ENCODE results near the gene NGDN.

NGDN gene

GRCh38 chr14:23478109-23478759, 8.7 kb downstream of the NGDN start:
- DNase-seq, result peak; percentile 78

GRCh38 chr14:23481362-23481970, 12.0 kb downstream of the NGDN start:
- no peak for DNase-seq

GRCh38 chr14:23481979-23482822, 12.7 kb downstream of the NGDN start:
- DNase-seq, result no peak

- DNase-seq, result no peak
These were observed 13.3 kb downstream of the NGDN start for GRCh38 chr14:23482823-23483148.

GRCh38 chr14:23483236-23483854, 13.8 kb downstream of the NGDN start:
- DNase-seq, result no peak

- no peak for DNase-seq
These were observed 15.8 kb downstream of the NGDN start for GRCh38 chr14:23485326-23485725.

DNA sequence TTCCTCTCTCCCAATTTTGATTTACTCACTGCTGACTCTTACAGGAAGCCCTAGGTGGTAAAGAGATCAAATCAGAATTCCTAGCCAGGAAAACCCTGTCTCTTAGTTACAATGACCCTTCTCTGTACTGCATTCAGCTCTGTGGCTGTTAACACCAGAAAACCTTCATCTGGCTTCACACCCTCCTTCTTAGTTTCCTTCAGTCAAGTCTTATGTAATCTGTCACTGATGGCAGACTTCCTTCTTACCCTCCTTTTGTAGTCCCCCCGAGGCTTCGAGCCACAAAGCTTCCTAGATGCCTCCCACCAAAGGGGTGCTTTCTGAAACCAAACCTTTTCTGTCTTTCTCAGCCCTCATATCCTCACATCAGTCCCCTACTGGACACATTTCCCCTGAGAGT, 16.5 kb downstream of the NGDN start:
- no peak for DNase-seq

DNA sequence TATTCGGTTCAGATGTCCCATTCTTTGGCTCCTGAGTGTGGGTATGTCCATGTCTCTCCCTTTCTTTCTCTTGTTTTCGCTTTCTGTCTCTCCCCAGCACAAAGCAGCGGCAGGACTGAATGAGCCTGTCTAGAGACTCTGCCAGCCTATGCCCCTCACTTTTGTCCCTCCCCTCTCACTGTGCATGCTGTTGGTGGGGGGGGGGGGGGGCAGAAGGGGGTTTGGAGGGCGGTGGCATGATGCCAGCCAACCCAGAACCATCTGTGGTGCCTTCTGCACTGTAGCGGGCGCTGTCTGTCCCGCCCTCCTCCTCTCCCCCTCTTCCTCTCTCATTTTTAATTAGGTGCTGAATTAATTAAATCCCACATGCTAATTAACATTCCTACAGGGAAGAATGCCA, 17.7 kb downstream of the NGDN start:
- DNase-seq, result no peak

- no peak for DNase-seq
These were observed 23.2 kb downstream of the NGDN start for GRCh38 chr14:23492618-23493272.

DNA sequence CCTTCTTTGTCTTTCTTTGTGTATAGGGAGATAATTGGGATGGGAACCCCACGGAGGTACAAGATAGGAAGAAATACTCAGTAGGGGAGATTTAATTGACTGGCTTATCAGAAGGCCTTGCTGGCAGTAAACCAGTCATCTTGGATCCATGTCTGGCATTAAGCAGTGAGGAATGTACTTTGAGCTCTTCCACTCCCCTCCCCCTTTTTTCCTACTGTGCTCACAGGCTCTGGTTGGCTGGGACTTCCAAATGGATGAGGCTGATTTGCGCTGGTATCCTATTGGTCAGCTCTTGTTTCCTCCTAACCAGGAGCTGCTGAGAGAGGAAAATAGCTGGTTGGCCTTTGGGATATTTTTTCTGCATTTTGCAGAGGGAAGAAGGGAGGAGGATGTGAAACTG, 24.7 kb downstream of the NGDN start:
- DNase-seq, result no peak

DNA sequence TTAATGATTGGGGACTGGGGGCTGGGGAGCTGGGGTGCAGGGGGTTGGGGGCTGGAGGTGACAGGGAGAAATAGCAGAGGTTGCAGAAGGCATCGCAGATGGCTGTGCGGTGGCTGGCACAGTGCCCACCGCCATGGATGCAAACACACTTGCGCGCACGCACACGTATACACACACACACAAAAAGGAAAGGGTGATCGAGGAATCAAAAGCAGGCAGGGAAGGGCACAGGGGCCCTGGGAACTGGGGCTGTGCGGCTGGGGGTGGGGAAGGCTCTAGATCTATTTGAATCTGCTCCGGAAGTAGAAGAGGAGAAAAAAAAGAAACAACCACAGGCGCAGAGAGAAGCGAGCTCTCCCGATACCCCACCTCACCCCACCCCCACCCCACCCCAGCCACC, 42.7 kb downstream of the NGDN start:
- DNase-seq, result peak; percentile 40

DNA sequence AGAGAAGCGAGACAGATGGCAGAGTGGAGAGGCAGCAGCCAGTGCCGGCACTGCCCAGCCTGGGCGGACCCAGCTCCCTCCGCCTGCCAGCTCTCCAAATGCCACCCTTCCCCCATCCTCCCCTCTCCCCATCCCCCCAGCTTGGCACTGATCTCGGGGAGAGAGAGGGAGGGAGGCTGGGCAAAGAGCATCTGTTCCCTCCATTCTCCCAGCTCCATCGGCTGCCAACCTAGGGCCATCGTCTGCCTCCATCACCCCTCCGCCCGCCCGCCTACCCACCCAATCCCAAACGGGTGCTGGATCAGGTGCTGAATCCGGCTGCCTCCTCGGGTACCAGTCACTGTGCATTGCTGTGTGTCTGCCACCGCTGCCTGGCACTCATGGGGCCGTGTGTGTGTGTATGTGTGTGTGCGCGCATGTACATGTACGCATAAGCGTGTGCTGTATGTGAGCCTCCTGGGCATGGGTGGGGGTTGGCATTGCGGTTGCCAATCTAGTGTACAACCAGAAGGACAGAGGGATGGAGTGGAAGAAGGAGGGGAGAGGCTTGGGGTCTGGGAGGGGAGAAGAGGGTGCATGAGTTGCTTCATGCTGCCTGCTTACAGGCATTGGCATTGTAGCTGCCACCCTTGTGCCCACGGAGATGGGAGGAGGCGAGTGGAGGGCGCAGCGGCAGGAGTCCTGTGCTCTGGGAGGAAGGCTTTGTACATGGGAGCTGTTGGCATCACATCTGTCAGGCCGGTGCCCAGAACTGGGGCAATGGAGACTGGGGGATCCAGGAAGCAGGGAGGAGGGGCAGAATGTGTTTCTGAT, 43.7 kb downstream of the NGDN start:
- no peak for DNase-seq

- no peak for DNase-seq
These were observed 44.5 kb downstream of the NGDN start for GRCh38 chr14:23513818-23514643.

DNA sequence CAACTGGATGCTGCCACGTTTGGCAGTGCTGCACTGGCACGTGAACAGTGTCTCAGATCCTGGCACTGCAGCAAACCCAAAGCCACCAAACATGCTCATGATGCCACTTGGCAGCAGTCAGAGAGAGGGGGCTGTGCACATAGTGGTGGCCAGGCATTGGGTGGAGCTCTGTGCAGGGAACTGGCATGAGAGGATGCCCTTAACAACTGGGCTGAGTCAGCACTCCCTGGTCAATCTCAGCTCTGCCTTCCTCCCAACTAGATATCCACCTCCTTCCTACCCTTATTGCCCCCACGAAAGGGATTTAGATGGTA, 45.1 kb downstream of the NGDN start:
- DNase-seq, result no peak

DNA sequence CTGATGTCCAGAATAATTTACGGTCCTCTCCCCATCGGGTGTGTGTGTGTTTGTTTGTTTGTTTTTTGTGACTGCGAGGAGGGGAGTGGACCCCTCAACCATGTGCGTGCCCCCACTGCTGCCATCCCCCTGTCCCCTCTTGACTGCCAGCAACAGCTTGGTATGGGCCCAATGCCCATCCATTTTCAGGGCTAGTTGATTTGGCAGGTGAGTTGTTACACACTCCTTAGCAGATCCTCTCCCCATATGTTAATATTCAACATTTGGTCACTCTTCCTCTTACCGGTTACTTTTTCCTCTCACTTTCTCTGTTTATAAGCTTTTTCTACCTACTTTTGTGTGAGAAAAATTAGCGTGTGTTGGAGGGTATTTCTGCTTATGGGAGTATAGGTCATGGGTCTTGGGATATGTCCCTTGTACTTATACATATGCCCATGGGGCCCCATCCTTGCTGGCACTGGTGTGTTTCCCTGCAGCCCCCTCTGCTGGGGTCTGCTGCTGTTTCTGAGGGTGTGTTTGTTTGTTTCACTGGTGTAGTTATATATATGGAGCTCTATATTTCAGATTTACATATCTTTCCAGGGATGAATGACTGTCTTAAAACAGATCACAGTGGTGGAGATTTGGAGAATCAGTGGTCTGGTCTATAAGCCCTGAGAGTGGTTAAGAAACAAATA, 48.3 kb downstream of the NGDN start:
- DNase-seq, result no peak

- DNase-seq, result no peak
These were observed 49.2 kb downstream of the NGDN start for GRCh38 chr14:23518709-23519108.

- no peak for DNase-seq
These were observed 51.5 kb downstream of the NGDN start for GRCh38 chr14:23520899-23521533.

- DNase-seq, result no peak
These were observed 52.5 kb downstream of the NGDN start for GRCh38 chr14:23521785-23522640.

DNA sequence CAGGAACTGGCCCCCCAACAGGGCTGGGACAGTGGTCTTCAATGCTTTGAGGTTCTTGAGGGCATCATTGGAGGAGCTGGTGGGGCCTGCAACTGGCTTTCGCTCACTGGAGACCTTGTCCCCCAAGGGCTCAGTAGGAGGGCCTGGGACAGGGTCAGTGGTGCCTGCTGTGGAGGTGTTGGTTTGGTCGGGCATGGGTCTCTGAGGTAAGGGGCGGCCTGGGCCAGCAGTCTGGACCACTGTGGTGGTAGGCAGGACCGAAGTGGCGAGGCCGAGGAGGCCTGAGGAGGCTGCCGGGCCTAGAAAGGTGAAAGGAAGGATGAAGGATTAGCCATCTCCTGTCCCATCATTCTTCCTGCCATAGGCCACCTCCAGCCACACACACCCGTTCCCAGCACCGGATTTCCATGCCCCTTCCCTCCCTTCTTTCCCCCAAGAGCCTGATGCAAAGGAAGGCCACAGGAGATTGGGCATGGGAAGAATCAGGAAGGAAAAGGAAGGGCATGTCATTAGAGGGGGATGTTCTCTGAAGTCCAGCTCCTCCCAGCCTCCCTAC, 53.2 kb downstream of the NGDN start:
- DNase-seq, result no peak
